Heart left ventricle (tissue), 16 donors: Measurements from ENCODE around the gene TCF7L2. TPM values are rescaled to one million over a fixed set of nuclear protein-coding genes. Genes with fewer than 3 reads are reported as not detected.
A peak's percentile ranks its signal among the peaks of the same experiment; 100 is the strongest.

Experiments
- ATAC-seq, 4 donors: fragments of 200-7000 bp; cut with Tn5 transposase; one replicate each; pipeline ENCODE4 v1.9.1; 2020 to 2022; ENCODE audit warnings: moderate library complexity in 4 of 4, mild to moderate bottlenecking in 3 of 4, moderate number of reproducible peaks in 1 of 4
- DNase-seq, 5 donors: peaks; one replicate each; pipeline ENCODE4 v3.0.0-alpha.2; 2020
- H3K27ac ChIP-seq, 12 donors: fragments of 200-600 bp; sonication (generic) in 4 of 12; one replicate each; pipeline versions ENCODE4 v1.5.0 to v1.8.0; 2016 to 2022; ENCODE audit warnings: mild to moderate bottlenecking in 2 of 12
- H3K27me3 ChIP-seq, 9 donors: fragments of 200-600 bp; sonication (generic) in 2 of 9; one replicate each; pipeline versions ENCODE4 v1.5.1 to v1.8.0; 2016 to 2022; ENCODE audit warnings: mild to moderate bottlenecking in 3 of 9
- H3K36me3 ChIP-seq, 9 donors: fragments of 200-600 bp; sonication (generic) in 2 of 9; one replicate each; pipeline versions ENCODE4 v1.5.0 to v1.8.0; 2018 to 2022; ENCODE audit warnings: mild to moderate bottlenecking in 2 of 9
- H3K4me1 ChIP-seq, 12 donors: fragments of 200-600 bp; sonication (generic) in 4 of 12; one replicate each; pipeline versions ENCODE4 v1.5.0 to v1.8.0; 2016 to 2022; ENCODE audit warnings: mild to moderate bottlenecking in 3 of 12
- H3K4me3 ChIP-seq, 12 donors: fragments of 200-600 bp; sonication (generic) in 4 of 12; one replicate each; pipeline versions ENCODE4 v1.5.0 to v1.8.0; 2017 to 2022; ENCODE audit warnings: mild to moderate bottlenecking in 9 of 12, moderate library complexity in 4 of 12
- H3K9me3 ChIP-seq, 12 donors: fragments of 200-600 bp; sonication (generic) in 4 of 12; one replicate each; pipeline versions ENCODE4 v1.5.0 to v1.8.0; 2016 to 2022; ENCODE audit warnings: mild to moderate bottlenecking in 1 of 12
- POLR2A ChIP-seq, 2 donors: fragments of 450-650 bp; IDR thresholded peaks; one replicate each; pipeline ENCODE4 v1.6.1; 2017; ENCODE audit warnings: antibody characterized with exemption in 2 of 2, mild to moderate bottlenecking in 2 of 2, moderate library complexity in 2 of 2
- WGBS, 4 donors: extraction: QIAGEN DNeasy Blood & Tissue Kit in 2 of 4; methylation state at CpG; one replicate each; pipeline versions ENCODE4 v1.1.5 to v1.1.7; 2013 to 2018; 5-methylcytosine and 5-hydroxymethylcytosine counted together
- intact Hi-C, 10 donors: fragments of 100-400 bp; cut with DNase I; formaldehyde crosslinking; loops; one replicate each; pipeline versions ENCODE4 v1.11.1 to v1.14.2; 2022
- polyA plus RNA-seq, 2 donors: library from polyadenylated mRNA; stranded (reverse); fragments of 200-250 nt; gene quantifications; one replicate each; pipeline ENCODE4 v1.2.3, GENCODE V29; 2013
- total RNA-seq, 9 donors: library from RNA; depleted of rRNA in 2 of 9; stranded (reverse); fragments of >200 nt in 2 of 9; fragmentation: NEBNext Ultra II Directional in 3 of 9; extraction: Animal tissue kit (Norgen Biotek cat#: 25700) in 3 of 9; gene quantifications; one replicate each; pipeline versions ENCODE4 v1.1.0 to v1.2.4, GENCODE V29; 2016 to 2023
- TF ChIP-seq, protein P1 (sequence below), 12 donors: fragments of 200-600 bp; sonication (generic) in 4 of 12; IDR thresholded peaks; one replicate each; pipeline versions ENCODE4 v1.5.0 to v1.8.0; 2018 to 2022; ENCODE audit warnings: antibody characterized with exemption in 12 of 12, mild to moderate bottlenecking in 5 of 12
- donor health status: ischemic (EF 13 %, LVEDD 7.1; RV severe dilation, severe dysfunction).
- donor health status: healthy with polysubstance abuse.
- donor health status: DM: no; HTN: yes; CAD: no.
- donor health status: DM: no; HTN: no; CAD: no.
- donor health status: ischemic (EF 25% LVEDD 6.9; RV normal size, moderate dysfunction).
- donor health status: ischemic (EF 25% LVEDD 5.7; RV mildly dilated, moderate dysfunction).
- donor health status: healthy.
- donor health status: DM: yes; HTN: yes; CAD: no.
- donor health status: ischemic (EF 35%, LVEDD 5.7; RV mildly dilated, moderate dysfunction).
- donor health status: nonischemic (EF 11% LVEDD 7.7; RV severe dilation, severe dysfunction).
- donor health status: DM: yes; HTN: yes; CAD: no.
- donor health status: PGD.
- donor health status: ischemic (EF 29% LVEDD 5.4; RV normal size, mild dysfunction).
- donor health status: nonischemic (EF 23%, LVEDD 6.1; RV moderate dilation, normal function).

Gene TCF7L2
- total and polyA plus RNA-seq, 11 donors: 4.3 to 17.5 (median 8.4) TPM

DNA sequence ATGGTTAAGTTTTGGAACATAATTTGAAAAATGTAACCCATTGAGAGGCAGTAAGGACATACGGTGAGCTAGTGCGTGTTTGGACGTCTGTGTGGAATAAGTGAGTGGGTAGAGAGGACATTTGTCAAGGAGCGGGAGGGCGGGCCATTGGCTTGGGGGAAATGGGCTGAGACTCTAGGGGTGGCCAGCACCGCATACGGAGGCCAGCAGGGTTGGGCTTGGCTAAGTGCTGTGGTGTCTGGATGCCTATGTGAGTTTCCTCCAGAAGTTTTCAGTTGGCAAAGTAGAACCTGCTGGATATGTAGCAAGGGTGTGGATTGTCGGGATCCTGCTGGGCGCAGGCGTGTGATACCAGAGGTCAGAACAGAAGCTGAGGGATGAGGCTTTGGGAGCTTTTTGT lies 103.0 kb downstream of the TCF7L2 start:
- intact Hi-C loops: loop anchor here in 3 of 10 donors (10.0 kb wide), 1 partner anchor 98 kb away; the partner anchor contains the start of gene TCF7L2 (in 3 of the 3)
- H3K27ac ChIP-seq: peak overlapping the region in 11 of 12 donors; percentile 1 to 74 (median 46)
- no peaks in the 10 kb centered on the region for H3K27me3 ChIP-seq
- H3K4me1 ChIP-seq: peaks cover 0 to 78% (median 33%) of the 10 kb centered on the region in 12 donors
- no peak overlapping the region for H3K4me3 ChIP-seq
- TF ChIP-seq POLR2A (IDR thresholded peaks at IDR 0.05): no peak
- TF ChIP-seq, protein P1, sequence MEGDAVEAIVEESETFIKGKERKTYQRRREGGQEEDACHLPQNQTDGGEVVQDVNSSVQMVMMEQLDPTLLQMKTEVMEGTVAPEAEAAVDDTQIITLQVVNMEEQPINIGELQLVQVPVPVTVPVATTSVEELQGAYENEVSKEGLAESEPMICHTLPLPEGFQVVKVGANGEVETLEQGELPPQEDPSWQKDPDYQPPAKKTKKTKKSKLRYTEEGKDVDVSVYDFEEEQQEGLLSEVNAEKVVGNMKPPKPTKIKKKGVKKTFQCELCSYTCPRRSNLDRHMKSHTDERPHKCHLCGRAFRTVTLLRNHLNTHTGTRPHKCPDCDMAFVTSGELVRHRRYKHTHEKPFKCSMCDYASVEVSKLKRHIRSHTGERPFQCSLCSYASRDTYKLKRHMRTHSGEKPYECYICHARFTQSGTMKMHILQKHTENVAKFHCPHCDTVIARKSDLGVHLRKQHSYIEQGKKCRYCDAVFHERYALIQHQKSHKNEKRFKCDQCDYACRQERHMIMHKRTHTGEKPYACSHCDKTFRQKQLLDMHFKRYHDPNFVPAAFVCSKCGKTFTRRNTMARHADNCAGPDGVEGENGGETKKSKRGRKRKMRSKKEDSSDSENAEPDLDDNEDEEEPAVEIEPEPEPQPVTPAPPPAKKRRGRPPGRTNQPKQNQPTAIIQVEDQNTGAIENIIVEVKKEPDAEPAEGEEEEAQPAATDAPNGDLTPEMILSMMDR (IDR thresholded peaks at IDR 0.05): no peak
- ATAC-seq (peak in 2 of 4 donors; percentile 43 to 70), DNase-seq (peak in 1 of 5 donors; percentile 51)
- WGBS, 4 donors: 74 to 79% (median 77%) methylated on average over 10 of the region's 10 CpGs
- H3K9me3 ChIP-seq: no peaks in the 10 kb centered on the region
- H3K36me3 ChIP-seq: no peaks in the 10 kb centered on the region

DNA sequence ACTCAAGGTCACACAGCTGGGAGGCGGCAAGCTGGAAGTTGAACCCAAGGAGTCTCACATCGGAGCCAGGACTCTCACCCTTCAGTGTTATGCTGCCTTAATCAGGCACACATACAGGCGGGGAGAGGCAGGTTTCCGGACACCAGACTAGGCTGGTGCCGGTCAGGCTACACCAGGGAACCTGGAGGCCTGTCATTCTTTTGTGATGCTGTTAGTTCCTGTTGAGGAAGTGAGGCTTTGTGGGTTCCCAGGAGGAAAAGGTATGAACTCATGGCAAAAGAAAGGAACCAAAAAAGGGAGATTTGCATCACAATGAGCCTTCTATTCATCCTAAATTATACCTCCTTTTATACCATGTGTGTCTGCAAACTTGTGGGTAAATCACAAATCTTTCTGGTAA lies 103.8 kb downstream of the TCF7L2 start:
- TF ChIP-seq, protein P1 (IDR thresholded peaks at IDR 0.05): no peak
- TF ChIP-seq POLR2A (IDR thresholded peaks at IDR 0.05): no peak
- Histone ChIP-seq H3K9me3 (no peaks in the 10 kb centered on the region), H3K27me3 (no peaks in the 10 kb centered on the region), H3K4me1 (peaks cover 0 to 78% (median 36%) of the 10 kb centered on the region in 12 donors), H3K36me3 (no peaks in the 10 kb centered on the region), H3K27ac (peak overlapping the region in 11 of 12 donors; percentile 1 to 74 (median 46)), H3K4me3 (no peak overlapping the region)
- peak in 4 of 5 donors; percentile 44 to 53 (median 48) for DNase-seq
- ATAC-seq: peak in 3 of 4 donors; percentile 53 to 88 (median 62)
- WGBS, 4 donors: 52 to 71% (median 63%) methylated on average over 5 of the region's 5 CpGs
- intact Hi-C loops: loop anchor here in 3 of 10 donors (10.0 kb wide), 1 partner anchor 99 kb away; the partner anchor contains the start of gene TCF7L2 (in 3 of the 3)

DNA sequence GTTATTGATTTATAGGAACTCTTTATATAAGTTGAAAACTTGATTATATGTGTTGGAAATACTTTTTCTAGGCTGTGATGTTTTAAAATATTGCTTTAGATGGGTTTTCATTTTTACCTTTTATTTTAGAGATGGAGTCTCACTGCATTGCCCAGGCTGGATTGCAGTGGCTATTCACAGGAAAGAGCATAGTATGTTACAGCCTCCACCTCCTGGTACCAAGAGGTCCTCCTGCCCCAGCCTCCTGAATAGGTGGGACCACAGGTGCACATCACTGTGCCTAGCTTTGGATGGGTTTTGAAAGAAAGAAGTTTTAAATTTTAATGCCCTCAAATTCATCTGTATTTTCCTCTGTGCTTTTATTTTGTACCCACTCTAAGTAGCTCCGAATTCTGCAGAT lies 105.4 kb downstream of the TCF7L2 start:
- DNase-seq (no peak), ATAC-seq (no peak)
- Histone ChIP-seq H3K27ac (no peak overlapping the region), H3K27me3 (no peaks in the 10 kb centered on the region), H3K9me3 (no peaks in the 10 kb centered on the region), H3K36me3 (no peaks in the 10 kb centered on the region), H3K4me1 (peaks cover 0 to 84% (median 51%) of the 10 kb centered on the region in 12 donors), H3K4me3 (no peak overlapping the region)
- 94 to 99% (median 98%) methylated on average over 1 of the region's 1 CpG for WGBS, 4 donors
- TF ChIP-seq, protein P1 (IDR thresholded peaks at IDR 0.05): no peak
- TF ChIP-seq POLR2A (IDR thresholded peaks at IDR 0.05): no peak
- intact Hi-C loops: loop anchor here in 6 of 10 donors (5.0 to 10.0 kb wide), 2 partner anchors 101 to 103 kb away; partner anchors contain the start of gene TCF7L2 (in 6 of the 6)

DNA sequence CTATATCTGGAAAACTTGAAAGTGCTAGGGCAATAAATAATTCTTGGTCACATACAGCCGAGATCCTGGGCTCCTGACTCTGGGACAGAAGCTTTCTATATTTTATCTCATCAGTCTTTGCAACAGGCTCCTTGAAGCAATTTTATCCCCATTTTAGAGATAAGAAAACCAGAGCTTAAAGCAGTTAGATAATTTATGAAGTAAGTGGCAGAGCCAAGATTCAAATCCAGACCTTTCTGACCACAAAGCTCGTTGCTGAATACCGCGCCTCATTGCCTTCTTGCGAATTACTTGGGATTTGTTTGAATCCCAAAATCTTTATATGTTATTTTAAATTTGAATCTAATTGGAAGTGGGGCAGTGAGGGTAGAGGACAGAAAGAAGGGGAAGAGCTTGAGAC lies 106.0 kb downstream of the TCF7L2 start:
- ATAC-seq (no peak), DNase-seq (no peak)
- no peak overlapping the region for H3K4me3 ChIP-seq
- H3K27me3 ChIP-seq: no peaks in the 10 kb centered on the region
- H3K9me3 ChIP-seq: no peaks in the 10 kb centered on the region
- peak overlapping the region in 1 of 12 donors; percentile 6 for H3K27ac ChIP-seq
- WGBS, 4 donors: 89 to 95% (median 91%) methylated on average over 5 of the region's 5 CpGs
- TF ChIP-seq, protein P1 (IDR thresholded peaks at IDR 0.05): no peak
- TF ChIP-seq POLR2A (IDR thresholded peaks at IDR 0.05): no peak
- H3K36me3 ChIP-seq: no peaks in the 10 kb centered on the region
- H3K4me1 ChIP-seq: peaks cover 0 to 86% (median 55%) of the 10 kb centered on the region in 12 donors
- intact Hi-C loops: loop anchor here in 6 of 10 donors (5.0 to 10.0 kb wide), 2 partner anchors 101 to 104 kb away; partner anchors contain the start of gene TCF7L2 (in 6 of the 6)
